Measurements from ENCODE around the gene CFAP68. TPM values are rescaled to one million over a fixed set of nuclear protein-coding genes. Genes with fewer than 3 reads are reported as not detected.

The CFAP68 gene
- total and polyA plus RNA-seq, 5 donors from 2014 or later = 8.3 to 44.6 (median 26.6) TPM

- no peaks in the 10 kb centered on the region for H3K27me3 Mint-ChIP-seq
- ATAC-seq (ENCODE audit: low read depth in 2 of 2) = no peak
- Histone ChIP-seq H3K27me3 (ENCODE audit: control insufficient read depth, insufficient read depth, low read length) (no peaks in the 10 kb centered on the region), H3K36me3 (ENCODE audit: control insufficient read depth, insufficient read depth, low read length) (no peaks in the 10 kb centered on the region), H3K4me3 (ENCODE audit: low read depth, low read length) (no peak overlapping the region), H3K9me3 (ENCODE audit: control insufficient read depth in 2 of 2, low read length in 2 of 2) (no peaks in the 10 kb centered on the region), H3K27ac (ENCODE audit: insufficient read depth, low read length, poor library complexity, severe bottlenecking) (no peak overlapping the region), H3K4me1 (ENCODE audit: control insufficient read depth, insufficient read depth, low read length, poor library complexity, severe bottlenecking) (no peaks in the 10 kb centered on the region)
- no peaks in the 10 kb centered on the region for H3K4me1 Mint-ChIP-seq
- no peak overlapping the region for H3K27ac Mint-ChIP-seq
- H3K4me3 Mint-ChIP-seq = no peak overlapping the region
- no peak for DNase-seq
- H3K9me3 Mint-ChIP-seq = no peaks in the 10 kb centered on the region
- peaks cover 21% of the 10 kb centered on the region for H3K36me3 Mint-ChIP-seq
Measured at GRCh38 chr11:111886844-111887243, 7.5 kb downstream of the CFAP68 start.

DNA sequence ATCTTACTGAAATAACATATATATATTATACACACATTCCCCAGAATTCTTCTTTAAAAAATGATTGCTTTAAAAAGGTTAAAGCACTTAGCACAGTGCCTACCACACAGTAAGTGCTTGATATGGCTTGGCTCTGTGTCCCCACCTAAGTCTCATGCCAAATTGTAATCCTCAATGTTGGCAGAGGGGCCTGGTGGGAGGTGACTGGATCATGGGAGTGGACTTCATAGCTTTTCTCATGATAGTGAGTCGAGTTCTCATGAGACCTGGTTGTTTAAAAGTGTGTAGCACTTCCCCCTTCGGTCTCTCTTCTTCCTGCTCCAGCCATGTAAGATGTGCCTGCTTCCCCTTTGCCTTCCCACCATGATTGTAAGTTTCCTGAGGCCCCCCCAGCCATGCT, 26.1 kb downstream of the CFAP68 start:
- peaks cover 20% of the 10 kb centered on the region for H3K27me3 ChIP-seq (ENCODE audit: control insufficient read depth, insufficient read depth, low read length)
- Mint-ChIP-seq H3K4me3 (no peak overlapping the region), H3K36me3 (no peaks in the 10 kb centered on the region), H3K9me3 (peaks cover 0 to 2% (median 0%) of the 10 kb centered on the region in 7 donors), H3K4me1 (no peaks in the 10 kb centered on the region), H3K27me3 (peaks cover 46% of the 10 kb centered on the region), H3K27ac (no peak overlapping the region)
- no peak overlapping the region for H3K4me3 ChIP-seq (ENCODE audit: low read depth, low read length)
- no peaks in the 10 kb centered on the region for H3K4me1 ChIP-seq (ENCODE audit: control insufficient read depth, insufficient read depth, low read length, poor library complexity, severe bottlenecking)
- no peaks in the 10 kb centered on the region for H3K9me3 ChIP-seq (ENCODE audit: control insufficient read depth in 2 of 2, low read length in 2 of 2)
- ATAC-seq (ENCODE audit: low read depth in 2 of 2) (no peak), DNase-seq (no peak)
- H3K36me3 ChIP-seq (ENCODE audit: control insufficient read depth, insufficient read depth, low read length) = no peaks in the 10 kb centered on the region
- H3K27ac ChIP-seq (ENCODE audit: insufficient read depth, low read length, poor library complexity, severe bottlenecking) = no peak overlapping the region

DNA sequence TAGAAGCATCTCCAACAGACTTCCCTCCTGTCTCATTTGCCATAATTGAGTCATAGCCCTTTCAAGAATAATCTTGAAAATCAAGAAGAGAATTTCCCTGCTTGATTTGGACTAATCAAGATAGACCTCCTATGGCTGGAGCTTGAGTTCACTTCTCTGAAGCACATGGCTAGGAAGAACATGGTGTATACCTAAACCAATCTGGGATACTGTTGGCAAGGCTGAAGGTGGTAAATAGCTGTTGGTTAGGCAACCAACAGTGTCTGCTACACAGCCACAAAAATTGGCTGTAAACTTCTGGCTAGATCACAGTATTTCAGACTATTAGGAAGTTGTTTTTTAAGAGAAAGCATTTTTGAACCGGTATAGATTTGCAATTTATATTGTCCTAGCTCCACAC, 27.3 kb downstream of the CFAP68 start:
- Mint-ChIP-seq H3K4me3 (no peak overlapping the region), H3K27ac (no peak overlapping the region), H3K27me3 (peaks cover 56% of the 10 kb centered on the region), H3K36me3 (no peaks in the 10 kb centered on the region), H3K9me3 (peaks cover 0 to 2% (median 0%) of the 10 kb centered on the region in 7 donors), H3K4me1 (no peaks in the 10 kb centered on the region)
- H3K4me3 ChIP-seq (ENCODE audit: low read depth, low read length) = no peak overlapping the region
- DNase-seq (no peak), ATAC-seq (ENCODE audit: low read depth in 2 of 2) (no peak)
- no peaks in the 10 kb centered on the region for H3K9me3 ChIP-seq (ENCODE audit: control insufficient read depth in 2 of 2, low read length in 2 of 2)
- no peaks in the 10 kb centered on the region for H3K4me1 ChIP-seq (ENCODE audit: control insufficient read depth, insufficient read depth, low read length, poor library complexity, severe bottlenecking)
- peaks cover 20% of the 10 kb centered on the region for H3K27me3 ChIP-seq (ENCODE audit: control insufficient read depth, insufficient read depth, low read length)
- no peaks in the 10 kb centered on the region for H3K36me3 ChIP-seq (ENCODE audit: control insufficient read depth, insufficient read depth, low read length)
- H3K27ac ChIP-seq (ENCODE audit: insufficient read depth, low read length, poor library complexity, severe bottlenecking) = no peak overlapping the region

GRCh38 chr11:111908639-111909305, 29.4 kb downstream of the CFAP68 start:
- no peaks in the 10 kb centered on the region for H3K9me3 Mint-ChIP-seq
- no peak for DNase-seq
- H3K9me3 ChIP-seq (ENCODE audit: control insufficient read depth in 2 of 2, low read length in 2 of 2) = no peaks in the 10 kb centered on the region

DNA sequence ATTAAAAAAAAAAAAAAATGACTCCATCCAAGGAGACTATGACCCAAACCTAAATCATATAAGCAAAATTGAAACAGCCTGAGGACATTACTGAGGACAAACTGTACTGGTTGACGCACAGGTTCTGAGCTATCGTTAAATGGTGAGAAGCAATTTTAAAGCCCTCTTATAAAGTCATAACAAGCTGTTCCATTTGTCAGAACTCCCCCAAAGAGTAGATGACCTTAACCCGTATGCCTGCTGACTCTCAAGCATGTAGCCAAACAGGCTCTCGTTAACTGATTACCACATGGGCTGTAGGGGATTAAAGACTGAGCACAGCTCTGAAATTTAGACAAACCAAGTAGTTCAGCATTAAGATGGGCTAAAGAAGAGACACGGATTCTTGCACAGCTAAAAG, 30.0 kb downstream of the CFAP68 start:
- Histone ChIP-seq H3K36me3 (ENCODE audit: control insufficient read depth, insufficient read depth, low read length) (no peaks in the 10 kb centered on the region), H3K27ac (ENCODE audit: insufficient read depth, low read length, poor library complexity, severe bottlenecking) (no peak overlapping the region), H3K27me3 (ENCODE audit: control insufficient read depth, insufficient read depth, low read length) (peaks cover 22% of the 10 kb centered on the region), H3K4me3 (ENCODE audit: low read depth, low read length) (no peak overlapping the region), H3K4me1 (ENCODE audit: control insufficient read depth, insufficient read depth, low read length, poor library complexity, severe bottlenecking) (no peaks in the 10 kb centered on the region), H3K9me3 (ENCODE audit: control insufficient read depth in 2 of 2, low read length in 2 of 2) (no peaks in the 10 kb centered on the region)
- DNase-seq (no peak), ATAC-seq (ENCODE audit: low read depth in 2 of 2) (no peak)
- no peaks in the 10 kb centered on the region for H3K9me3 Mint-ChIP-seq
- H3K4me3 Mint-ChIP-seq = no peak overlapping the region
- H3K4me1 Mint-ChIP-seq = no peaks in the 10 kb centered on the region
- no peak overlapping the region for H3K27ac Mint-ChIP-seq
- H3K27me3 Mint-ChIP-seq = peaks cover 58% of the 10 kb centered on the region
- no peaks in the 10 kb centered on the region for H3K36me3 Mint-ChIP-seq

More at GRCh38 chr11:111908639-111909305, 29.4 kb downstream of the CFAP68 start:
- H3K27me3 ChIP-seq (ENCODE audit: control insufficient read depth, insufficient read depth, low read length) = peaks cover 18% of the 10 kb centered on the region
- H3K4me3 ChIP-seq (ENCODE audit: low read depth, low read length) = no peak overlapping the region
- Mint-ChIP-seq H3K4me3 (no peak overlapping the region), H3K27me3 (peaks cover 52% of the 10 kb centered on the region), H3K4me1 (no peaks in the 10 kb centered on the region), H3K27ac (no peak overlapping the region), H3K36me3 (no peaks in the 10 kb centered on the region)
- no peaks in the 10 kb centered on the region for H3K4me1 ChIP-seq (ENCODE audit: control insufficient read depth, insufficient read depth, low read length, poor library complexity, severe bottlenecking)
- no peak overlapping the region for H3K27ac ChIP-seq (ENCODE audit: insufficient read depth, low read length, poor library complexity, severe bottlenecking)
- no peaks in the 10 kb centered on the region for H3K36me3 ChIP-seq (ENCODE audit: control insufficient read depth, insufficient read depth, low read length)
- no peak for ATAC-seq (ENCODE audit: low read depth in 2 of 2)

DNA sequence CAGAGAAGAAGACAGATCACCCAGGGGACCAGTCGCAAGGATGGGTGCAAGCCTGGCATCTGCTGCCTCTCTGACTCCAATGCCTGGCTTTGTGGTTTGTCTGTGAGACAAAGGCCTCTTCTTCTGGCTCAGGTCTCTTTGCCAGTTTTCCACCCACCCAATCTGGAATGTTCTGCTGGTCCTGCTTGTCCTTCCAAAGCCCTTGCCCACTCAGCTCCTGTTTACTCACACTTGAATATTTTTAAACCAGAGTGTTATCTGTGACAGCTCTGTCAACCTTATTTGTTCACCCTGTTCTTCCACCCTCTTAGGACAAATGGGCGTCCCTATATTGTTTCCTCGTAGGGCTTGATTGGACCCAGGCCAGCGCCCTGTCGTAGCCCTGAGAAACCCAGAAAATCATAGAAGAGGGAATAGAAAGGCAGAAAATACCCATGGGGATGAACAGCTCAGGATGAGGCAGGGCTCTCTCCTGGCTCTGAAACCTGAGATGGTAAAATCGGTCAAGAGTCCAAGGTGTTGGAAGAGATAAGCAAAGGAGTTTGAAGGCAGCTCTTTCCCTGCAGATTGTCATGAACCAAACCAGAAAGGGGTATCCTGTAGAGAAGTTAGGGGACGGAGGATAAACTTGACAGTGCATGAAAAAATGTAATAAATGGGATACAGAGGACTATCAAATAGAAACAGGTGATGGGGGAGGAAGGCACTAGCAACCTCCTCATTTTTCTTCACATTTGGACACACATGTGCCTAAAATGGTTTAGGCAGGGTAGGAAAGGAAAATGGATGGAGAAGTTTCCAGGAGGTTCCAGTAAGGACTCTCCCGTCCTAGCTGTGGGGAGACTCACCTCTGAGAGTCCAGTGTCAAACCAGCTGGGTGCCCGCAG, 31.6 kb downstream of the CFAP68 start:
- Mint-ChIP-seq H3K27me3 (peaks cover 61% of the 10 kb centered on the region), H3K9me3 (no peaks in the 10 kb centered on the region), H3K36me3 (no peaks in the 10 kb centered on the region), H3K4me3 (no peak overlapping the region), H3K4me1 (no peaks in the 10 kb centered on the region), H3K27ac (no peak overlapping the region)
- ATAC-seq (ENCODE audit: low read depth in 2 of 2) (no peak), DNase-seq (no peak)
- Histone ChIP-seq H3K27ac (ENCODE audit: insufficient read depth, low read length, poor library complexity, severe bottlenecking) (no peak overlapping the region), H3K9me3 (ENCODE audit: control insufficient read depth in 2 of 2, low read length in 2 of 2) (no peaks in the 10 kb centered on the region), H3K36me3 (ENCODE audit: control insufficient read depth, insufficient read depth, low read length) (no peaks in the 10 kb centered on the region), H3K27me3 (ENCODE audit: control insufficient read depth, insufficient read depth, low read length) (peaks cover 22% of the 10 kb centered on the region), H3K4me3 (ENCODE audit: low read depth, low read length) (no peak overlapping the region), H3K4me1 (ENCODE audit: control insufficient read depth, insufficient read depth, low read length, poor library complexity, severe bottlenecking) (no peaks in the 10 kb centered on the region)

DNA sequence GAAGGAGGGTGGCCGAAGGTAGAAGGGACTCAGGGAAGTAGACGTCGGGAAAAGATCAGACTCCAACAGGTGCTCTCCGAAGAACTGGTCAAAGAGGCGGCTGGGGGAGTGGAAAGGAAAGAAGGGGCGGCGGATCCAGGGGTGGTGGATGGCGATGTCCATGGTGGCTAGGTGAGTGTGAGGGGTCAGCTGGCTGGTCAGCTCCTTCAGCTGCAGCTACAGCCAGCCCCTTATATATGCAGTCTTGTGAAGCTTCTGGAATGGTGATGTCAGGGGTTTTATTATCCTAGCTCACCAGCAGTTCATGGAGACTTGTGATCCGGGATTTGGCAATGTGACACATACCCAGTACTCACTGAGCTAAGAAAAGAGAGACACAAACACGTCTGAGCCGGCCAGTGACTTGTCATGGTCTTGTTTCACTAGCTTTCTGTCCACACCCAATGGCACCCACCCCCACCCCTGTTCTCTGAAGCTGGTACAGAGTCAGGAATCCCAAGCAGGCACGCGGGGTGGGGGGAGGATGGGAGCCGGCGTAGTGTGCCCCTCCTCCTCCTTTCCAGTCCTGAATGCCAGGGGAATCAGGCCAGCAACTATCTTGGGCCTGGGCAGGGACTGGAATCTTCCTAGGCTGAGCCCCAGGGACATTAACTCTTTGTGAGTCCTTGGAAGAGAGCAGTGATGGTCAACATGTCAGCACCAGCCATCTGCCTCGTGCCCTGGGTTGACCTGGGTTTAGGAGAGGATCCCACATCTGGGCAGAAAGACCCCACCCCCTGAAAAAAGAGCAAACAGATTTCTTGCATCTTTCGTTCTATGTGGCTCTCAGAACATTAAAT, 32.4 kb downstream of the CFAP68 start, which contains the start of gene CRYAB:
Gene CRYAB, minus strand, starts transcription at position 208 of the 839 bp plus-strand sequence. Its CDS starts 46 bp downstream, at position 162.
- no peak for ATAC-seq (ENCODE audit: low read depth in 2 of 2)
- Mint-ChIP-seq H3K36me3 (no peaks in the 10 kb centered on the region), H3K27me3 (peaks cover 67% of the 10 kb centered on the region), H3K4me3 (no peak within 1 kb of the TSS), H3K9me3 (no peaks in the 10 kb centered on the region), H3K4me1 (no peaks in the 10 kb centered on the region), H3K27ac (no peak within 1 kb of the TSS)
- peaks cover 23% of the 10 kb centered on the region for H3K27me3 ChIP-seq (ENCODE audit: control insufficient read depth, insufficient read depth, low read length)
- H3K9me3 ChIP-seq (ENCODE audit: control insufficient read depth in 2 of 2, low read length in 2 of 2) = no peaks in the 10 kb centered on the region
- H3K4me1 ChIP-seq (ENCODE audit: control insufficient read depth, insufficient read depth, low read length, poor library complexity, severe bottlenecking) = no peaks in the 10 kb centered on the region
- no peak within 1 kb of the TSS for H3K27ac ChIP-seq (ENCODE audit: insufficient read depth, low read length, poor library complexity, severe bottlenecking)
- no peak within 1 kb of the TSS for H3K4me3 ChIP-seq (ENCODE audit: low read depth, low read length)
- no peak for DNase-seq
- no peaks in the 10 kb centered on the region for H3K36me3 ChIP-seq (ENCODE audit: control insufficient read depth, insufficient read depth, low read length)
